ENCODE data around the gene GPR3. TPM values are rescaled to one million over a fixed set of nuclear protein-coding genes. Genes with fewer than 3 reads are reported as not detected.
"Not testable (repeated sequence)": the region's sequence is repeated elsewhere in the genome, so short reads cannot be mapped to it uniquely, and the experiment has no call there.

Gene GPR3
- total RNA-seq, 1 donor from 2014 or later = 0.24 TPM

DNA sequence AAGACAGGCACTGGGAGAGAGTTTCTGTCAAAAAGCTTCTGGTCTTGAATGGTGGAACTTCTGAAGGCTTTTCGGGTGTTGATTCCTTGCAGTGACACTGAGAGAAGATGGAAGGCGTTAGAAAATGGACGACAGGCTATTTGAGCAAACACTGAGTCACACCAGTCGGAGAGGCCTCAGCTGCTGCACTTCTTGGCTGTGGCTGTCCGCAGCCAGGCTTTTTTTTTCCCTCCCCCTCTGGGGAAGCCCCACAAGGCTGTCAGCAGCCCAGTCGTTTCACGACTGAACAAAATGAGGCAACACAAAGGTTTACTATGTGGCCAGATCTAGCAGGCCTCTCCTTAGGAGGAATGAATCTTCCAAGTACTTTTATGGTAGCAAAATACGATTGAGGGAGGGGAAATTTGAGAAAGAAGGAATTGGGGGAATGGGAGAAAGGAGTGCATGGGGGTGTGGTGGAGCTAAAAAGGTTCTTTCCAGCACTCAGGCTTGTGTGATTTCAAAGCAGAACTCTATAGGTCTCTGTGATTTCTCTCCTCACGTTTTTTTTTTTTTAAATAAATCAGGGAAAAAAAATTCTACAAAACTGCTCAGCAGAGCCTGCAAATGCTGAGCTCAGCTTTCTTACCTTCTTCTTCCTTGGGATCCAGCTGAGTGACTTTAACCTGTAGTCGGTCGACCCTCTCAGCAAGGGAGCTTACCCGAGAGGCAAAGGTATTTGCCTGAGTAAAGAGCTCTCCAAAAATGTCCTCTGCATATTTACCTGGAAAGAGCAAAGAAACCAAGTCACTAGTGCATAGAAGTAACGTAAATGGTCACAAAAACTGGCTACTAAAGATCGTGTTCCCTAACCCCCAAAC lies 26.1 kb downstream of the GPR3 start:
- peak; percentile 85 for DNase-seq (ENCODE audit: low spot score)

DNA sequence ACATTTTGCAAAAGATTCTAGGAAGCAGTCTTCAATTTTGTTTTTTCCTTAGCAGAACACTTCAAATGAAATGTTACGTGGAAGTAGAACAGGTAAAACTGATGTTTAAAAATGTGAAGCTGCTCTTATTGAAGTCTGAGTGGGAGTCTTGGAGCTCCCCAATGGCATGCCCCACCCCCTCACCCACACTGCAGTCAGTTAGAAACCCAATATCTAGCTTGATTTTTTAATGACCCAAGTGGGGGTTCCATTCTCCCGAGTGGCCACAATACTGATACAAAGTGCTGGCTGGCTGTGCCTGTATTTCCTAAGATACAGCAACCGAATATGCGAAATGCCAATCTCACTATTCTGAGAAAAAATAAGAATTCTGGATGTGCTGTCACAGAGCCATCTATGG lies 31.3 kb downstream of the GPR3 start:
- DNase-seq (ENCODE audit: low spot score) = no peak

- DNase-seq (ENCODE audit: low spot score) = no peak
These were observed 34.9 kb downstream of the GPR3 start for GRCh38 chr1:27427329-27427728.

DNA sequence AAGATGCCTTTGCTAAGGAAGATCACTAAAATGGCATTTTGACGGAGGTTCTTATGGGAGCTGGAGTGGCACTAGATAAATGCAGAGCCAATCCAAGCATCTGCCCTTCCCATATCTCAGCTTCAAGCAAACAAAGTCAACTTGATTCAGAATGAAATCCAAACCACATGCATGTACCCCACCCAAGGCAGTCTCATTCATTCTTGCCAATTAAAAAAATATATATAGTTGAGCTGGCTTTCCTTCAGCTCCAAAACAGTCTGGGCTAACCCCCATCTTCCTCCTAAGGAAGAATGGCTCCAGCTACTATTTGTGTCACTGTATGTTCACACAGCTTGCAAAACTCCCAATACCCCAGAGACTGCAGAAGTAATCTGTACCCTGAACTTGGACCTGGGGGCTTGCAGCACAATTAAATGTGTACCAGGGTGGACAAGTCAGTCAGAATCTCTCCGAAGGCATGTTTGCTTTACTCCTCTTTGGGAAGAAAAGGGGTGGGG lies 35.4 kb downstream of the GPR3 start:
- DNase-seq (ENCODE audit: low spot score) = no peak

- DNase-seq (ENCODE audit: low spot score) = peak; percentile 43
These were observed 36.0 kb downstream of the GPR3 start for GRCh38 chr1:27428316-27429028.

GRCh38 chr1:27429029-27429425 lies 36.6 kb downstream of the GPR3 start:
- DNase-seq (ENCODE audit: low spot score) = no peak

DNA sequence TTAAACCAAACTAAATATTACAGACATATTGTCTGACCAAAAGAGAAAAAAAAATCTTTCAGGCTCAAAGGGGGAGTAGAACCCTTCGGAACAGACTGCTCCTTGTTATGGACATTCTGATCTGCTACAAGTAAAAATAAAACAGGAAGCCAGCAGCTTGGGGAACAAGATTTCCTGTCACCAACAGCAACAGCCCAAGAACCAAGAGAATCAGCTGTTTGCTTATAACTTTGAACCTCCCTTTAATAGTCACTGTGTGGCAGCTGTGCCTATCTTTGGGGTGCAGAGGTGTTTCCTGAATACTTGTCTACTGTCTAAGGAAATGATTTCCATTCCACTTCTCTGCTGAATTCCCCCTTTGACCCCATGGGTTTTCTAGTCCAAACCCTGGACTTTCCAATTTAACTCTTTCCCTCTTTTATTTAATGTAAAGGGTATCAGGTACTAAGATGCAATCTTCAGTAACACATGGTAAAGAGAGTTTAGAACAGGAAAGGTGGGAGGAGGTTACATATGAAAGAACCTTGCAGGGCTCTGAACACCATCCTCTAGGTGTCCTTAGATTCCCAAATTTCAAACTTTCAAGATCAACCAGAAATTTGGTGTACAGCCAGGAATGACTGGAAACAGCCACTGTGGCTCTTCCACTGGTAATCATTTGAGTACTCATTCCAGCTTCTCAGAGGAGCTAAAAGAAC lies 38.6 kb downstream of the GPR3 start:
- peak; percentile 43 for DNase-seq (ENCODE audit: low spot score)

GRCh38 chr1:27431601-27431940 lies 39.1 kb downstream of the GPR3 start:
- no peak for DNase-seq (ENCODE audit: low spot score)

DNA sequence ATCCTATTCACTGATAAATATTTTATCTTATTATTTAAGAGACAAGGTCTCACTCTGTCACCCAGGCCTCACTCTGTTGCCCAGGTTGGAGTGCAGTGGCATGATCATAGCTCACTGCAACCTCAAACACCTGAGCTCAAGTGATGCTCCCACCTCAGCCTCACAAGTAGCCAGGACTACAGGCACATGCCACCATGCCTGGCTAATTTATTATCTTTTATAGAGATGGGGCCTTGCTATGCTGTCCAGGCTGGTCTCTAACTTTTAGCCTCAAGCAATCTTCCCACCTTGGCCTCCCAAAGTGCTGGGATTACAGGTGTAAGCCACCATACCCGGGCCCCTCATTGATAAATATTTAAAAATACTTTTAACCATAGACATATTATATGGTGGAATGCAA lies 40.3 kb downstream of the GPR3 start:
- DNase-seq (ENCODE audit: low spot score) = not testable (repeated sequence)

- no peak for DNase-seq (ENCODE audit: low spot score)
These were observed 41.3 kb downstream of the GPR3 start for GRCh38 chr1:27433706-27434105.

GRCh38 chr1:27435566-27436203 lies 43.3 kb downstream of the GPR3 start:
- DNase-seq (ENCODE audit: low spot score) = peak; percentile 56

- peak; percentile 41 for DNase-seq (ENCODE audit: low spot score)
These were observed 44.1 kb downstream of the GPR3 start for GRCh38 chr1:27436204-27437159.

GRCh38 chr1:27438621-27439061 lies 46.2 kb downstream of the GPR3 start:
- DNase-seq (ENCODE audit: low spot score) = no peak

DNA sequence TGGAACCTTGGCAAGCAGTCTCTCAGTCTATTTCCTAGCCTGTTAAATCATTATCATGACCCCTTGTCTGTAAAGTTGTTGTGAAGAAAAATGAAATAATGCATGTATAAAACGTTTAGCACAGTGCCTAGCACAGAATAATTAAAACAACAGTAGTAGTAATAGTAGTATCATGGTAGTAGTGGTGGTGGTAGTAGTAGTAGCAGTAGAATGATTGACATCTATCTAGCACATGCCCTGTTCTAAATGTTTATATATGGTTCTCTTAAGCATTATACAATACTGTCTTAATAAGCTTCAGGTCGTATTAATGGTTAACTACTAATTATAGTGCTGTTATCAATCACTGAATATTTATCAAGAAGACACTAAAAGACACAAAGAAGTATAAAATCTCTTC lies 46.7 kb downstream of the GPR3 start:
- no peak for DNase-seq (ENCODE audit: low spot score)

GRCh38 chr1:27444632-27445031 lies 52.2 kb downstream of the GPR3 start:
- DNase-seq (ENCODE audit: low spot score) = no peak

Other genes with a start within 250 kb of the GPR3 start
- 1.4 TPM for gene SLC9A1, start 237.5 kb upstream of the GPR3 start, total RNA-seq (ENCODE audit: insufficient read depth, low replicate concordance)
- gene WDTC1, start 158.0 kb upstream of the GPR3 start, total RNA-seq (ENCODE audit: insufficient read depth, low replicate concordance) = 12.8 TPM
- gene TMEM222, start 70.5 kb upstream of the GPR3 start, total RNA-seq (ENCODE audit: insufficient read depth, low replicate concordance) = 17.3 TPM
- 8.2 TPM for gene SYTL1, start 50.6 kb upstream of the GPR3 start, total RNA-seq (ENCODE audit: insufficient read depth, low replicate concordance)
- 18.3 TPM for gene MAP3K6, start 25.7 kb upstream of the GPR3 start, total RNA-seq (ENCODE audit: insufficient read depth, low replicate concordance)
- 6.0 TPM for gene FCN3, start 17.8 kb upstream of the GPR3 start, total RNA-seq (ENCODE audit: insufficient read depth, low replicate concordance)
- not detected for gene CD164L2, start 9.3 kb upstream of the GPR3 start, total RNA-seq (ENCODE audit: insufficient read depth, low replicate concordance)
- gene WASF2, start 97.5 kb downstream of the GPR3 start, total RNA-seq (ENCODE audit: insufficient read depth, low replicate concordance) = 25.3 TPM
- 10.8 TPM for gene AHDC1, start 211.5 kb downstream of the GPR3 start, total RNA-seq (ENCODE audit: insufficient read depth, low replicate concordance)
- 0.96 TPM for gene FGR, start 242.6 kb downstream of the GPR3 start, total RNA-seq (ENCODE audit: insufficient read depth, low replicate concordance)